IMR-90 (cell line): ENCODE results near the gene FBXL16. TPM values are rescaled to one million over a fixed set of nuclear protein-coding genes. Genes with fewer than 3 reads are reported as not detected.

Experiments
- ATAC-seq: fragments of 200-7000 bp; cut with Tn5 transposase; 2 replicates; pipeline ENCODE4 v1.9.1; 2020; ENCODE audit warnings: low read depth, mild to moderate bottlenecking, moderate library complexity
- BruUV-seq: library from RNA; stranded (reverse); fragments of 400-500 nt; replicated peaks from 2 replicates; lab custom pipeline; 2021; lab: Mats Ljungman, UMichigan
- CTCF ChIA-PET: fragments of 300-600 bp; formaldehyde crosslinking; extraction: SDS; loops from one replicate; lab custom pipeline; 2021; ENCODE audit warnings: antibody characterized with exemption; lab: Yijun Ruan, JAX
- POLR2A ChIA-PET: fragments of 300-600 bp; sonication (Branson Sonifier 250); formaldehyde crosslinking; loops from one replicate; lab custom pipeline; 2022; ENCODE audit warnings: antibody characterized with exemption; ENCODE audit not compliant: unreplicated experiment; lab: Charles Lee
- DNase-seq: peaks from one replicate; pipeline ENCODE4 v3.0.0; 2013
- H2AFZ ChIP-seq: replicated peaks from 2 replicates; pipeline ENCODE3; 2013; ENCODE audit warnings: low read length, mild to moderate bottlenecking; ENCODE audit not compliant: poor library complexity
- H2AK5ac ChIP-seq: 2 replicates; pipeline ENCODE4 v1.6.1; 2013; ENCODE audit warnings: low read depth, low read length, inconsistent platforms
- H2AK9ac ChIP-seq: replicated peaks from 2 replicates; pipeline ENCODE3; 2013; ENCODE audit warnings: mild to moderate bottlenecking, low read depth, low read length, moderate library complexity; ENCODE audit not compliant: poor library complexity
- H2BK120ac ChIP-seq: 2 replicates; pipeline ENCODE4 v1.6.1; 2013; ENCODE audit warnings: low read depth, low read length, inconsistent platforms
- H2BK15ac ChIP-seq: 3 replicates; pipeline ENCODE4 v1.6.1; 2013; ENCODE audit warnings: low read depth, low read length, inconsistent platforms
- H2BK20ac ChIP-seq: 2 replicates; pipeline ENCODE4 v1.6.1; 2013; ENCODE audit warnings: low read depth, mild to moderate bottlenecking, inconsistent platforms, low read length, moderate library complexity
- H2BK5ac ChIP-seq: 2 replicates; pipeline ENCODE4 v1.6.1; 2013; ENCODE audit warnings: mild to moderate bottlenecking, low read depth, low read length, inconsistent platforms; ENCODE audit not compliant: poor library complexity, severe bottlenecking
- H3K14ac ChIP-seq: replicated peaks from 2 replicates; pipeline ENCODE4 v1.6.1; 2013; ENCODE audit warnings: low read depth, low read length, inconsistent platforms
- H3K18ac ChIP-seq: 2 replicates; pipeline ENCODE4 v1.6.1; 2013; ENCODE audit warnings: low read depth, low read length, control low read depth
- H3K23ac ChIP-seq: 2 replicates; pipeline ENCODE4 v1.6.1; 2013; ENCODE audit warnings: low read depth, low read length, inconsistent platforms
- H3K27ac ChIP-seq: 2 replicates; pipeline ENCODE4 v1.5.1; 2013; ENCODE audit warnings: mild to moderate bottlenecking, control low read depth, low read length; ENCODE audit not compliant: insufficient read depth
- H3K27me3 ChIP-seq: 2 replicates; pipeline ENCODE4 v1.6.1; 2013; ENCODE audit warnings: low read length; ENCODE audit not compliant: control insufficient read depth, insufficient read depth
- H3K36me3 ChIP-seq: 2 replicates; pipeline ENCODE4 v1.6.1; 2013; ENCODE audit warnings: low read length, mixed read lengths; ENCODE audit not compliant: control insufficient read depth, insufficient read depth
- H3K4ac ChIP-seq: 2 replicates; pipeline ENCODE4 v1.6.1; 2013; ENCODE audit warnings: low read depth, low read length, inconsistent platforms
- H3K4me1 ChIP-seq: 2 replicates; pipeline ENCODE4 v1.6.1; 2013; ENCODE audit warnings: low read length, mixed read lengths; ENCODE audit not compliant: control insufficient read depth, insufficient read depth
- H3K4me2 ChIP-seq: 2 replicates; pipeline ENCODE4 v1.6.1; 2013; ENCODE audit warnings: low read depth, mild to moderate bottlenecking, control low read depth, low read length, moderate library complexity
- H3K4me3 ChIP-seq: 2 replicates; pipeline ENCODE4 v1.5.1; 2013; ENCODE audit warnings: low read depth, mild to moderate bottlenecking, control low read depth, low read length, moderate library complexity; ENCODE audit not compliant: insufficient read depth
- H3K56ac ChIP-seq: 2 replicates; pipeline ENCODE4 v1.6.1; 2013; ENCODE audit warnings: low read length, inconsistent platforms; ENCODE audit not compliant: insufficient read depth; ENCODE audit errors: extremely low read depth
- H3K79me1 ChIP-seq, 2 experiments: 2 replicates each; pipeline ENCODE4 v1.6.1; 2013; ENCODE audit warnings: low read length in 2 of 2, inconsistent platforms in 1 of 2, low read depth in 1 of 2
- H3K9ac ChIP-seq: 2 replicates; pipeline ENCODE4 v1.6.1; 2013; ENCODE audit warnings: low read depth, low read length, control low read depth
- H3K9me1 ChIP-seq: 2 replicates; pipeline ENCODE4 v1.6.1; 2013; ENCODE audit warnings: low read length, inconsistent platforms; ENCODE audit not compliant: insufficient read depth
- H3K9me3 ChIP-seq: 2 replicates; pipeline ENCODE4 v1.6.1; 2013; ENCODE audit warnings: low read length; ENCODE audit not compliant: control insufficient read depth, insufficient read depth
- H4K20me1 ChIP-seq: 2 replicates; pipeline ENCODE4 v1.6.1; 2013; ENCODE audit warnings: low read length, inconsistent platforms; ENCODE audit not compliant: insufficient read depth
- H4K5ac ChIP-seq: 2 replicates; pipeline ENCODE4 v1.6.1; 2013; ENCODE audit warnings: mild to moderate bottlenecking, low read depth, low read length, control low read depth
- H4K8ac ChIP-seq, 2 experiments: 2 replicates each; pipeline ENCODE4 v1.6.1; 2013; ENCODE audit warnings: low read depth in 2 of 2, low read length in 2 of 2, control low read depth in 1 of 2, inconsistent platforms in 1 of 2
- H4K91ac ChIP-seq: 2 replicates; pipeline ENCODE4 v1.6.1; 2013; ENCODE audit warnings: low read depth, low read length, inconsistent platforms; ENCODE audit not compliant: insufficient read depth
- CEBPB ChIP-seq: IDR thresholded peaks from 2 replicates; pipeline ENCODE4 v1.6.1; 2012; ENCODE audit warnings: low read depth, low read length, improper control_type of control experiment
- CHD1 ChIP-seq: IDR thresholded peaks from 2 replicates; pipeline ENCODE4 v1.6.1; 2012; ENCODE audit warnings: low read depth, low read length, improper control_type of control experiment
- CTCF ChIP-seq: conservative IDR thresholded peaks from 2 replicates; pipeline ENCODE4 v1.5.1; 2012; ENCODE audit warnings: mild to moderate bottlenecking, low read depth, low read length, improper control_type of control experiment
- ELK1 ChIP-seq: fragments of 150-350 bp; IDR thresholded peaks from 2 replicates; pipeline ENCODE4 v1.6.1; 2016; ENCODE audit warnings: low read depth, mild to moderate bottlenecking, low read length, moderate library complexity, borderline replicate concordance
- FOS ChIP-seq: fragments of 150-350 bp; IDR thresholded peaks from 2 replicates; pipeline ENCODE4 v1.6.1; 2016; ENCODE audit warnings: low read depth, low read length
- MAFK ChIP-seq: IDR thresholded peaks from 2 replicates; pipeline ENCODE4 v1.6.1; 2012; ENCODE audit warnings: low read depth, low read length, improper control_type of control experiment
- MXI1 ChIP-seq: IDR thresholded peaks from 2 replicates; pipeline ENCODE4 v1.6.1; 2012; ENCODE audit warnings: low read depth, mild to moderate bottlenecking, low read length, moderate library complexity, borderline replicate concordance
- NFE2L2 ChIP-seq: fragments of 150-350 bp; IDR thresholded peaks from 2 replicates; pipeline ENCODE4 v1.6.1; 2016; ENCODE audit warnings: low read depth, mild to moderate bottlenecking, low read length
- POLR2A ChIP-seq: IDR thresholded peaks from 2 replicates; pipeline ENCODE4 v1.6.1; 2012; ENCODE audit warnings: mild to moderate bottlenecking, low read depth, low read length
- RAD21 ChIP-seq: IDR thresholded peaks from 2 replicates; pipeline ENCODE4 v1.6.1; 2012; ENCODE audit warnings: low read length, improper control_type of control experiment
- RCOR1 ChIP-seq: IDR thresholded peaks from 2 replicates; pipeline ENCODE4 v1.6.1; 2012; ENCODE audit warnings: mild to moderate bottlenecking, low read length, improper control_type of control experiment; ENCODE audit not compliant: insufficient replicate concordance
- RFX5 ChIP-seq: IDR thresholded peaks from 2 replicates; pipeline ENCODE4 v1.8.0; 2012; ENCODE audit warnings: low read depth, mild to moderate bottlenecking, low read length, moderate library complexity
- SMC3 ChIP-seq: fragments of 150-350 bp; IDR thresholded peaks from 2 replicates; pipeline ENCODE4 v1.6.1; 2016; ENCODE audit warnings: low read depth, mild to moderate bottlenecking, antibody characterized with exemption, low read length, moderate library complexity
- USF2 ChIP-seq: fragments of 150-350 bp; IDR thresholded peaks from 2 replicates; pipeline ENCODE4 v1.6.1; 2017; ENCODE audit warnings: mild to moderate bottlenecking, antibody characterized with exemption, low read length, low read depth
- whole genome bisulfite sequencing, 2 experiments: methylation state at CpG; one replicate each; pipeline versions ENCODE4 v1.1.5 to v1.1.7; 2013; ENCODE audit warnings: missing lambda C conversion rate in 2 of 2; ENCODE audit not compliant: insufficient read length in 1 of 2; ENCODE audit errors: extremely low coverage in 2 of 2; 5-methylcytosine and 5-hydroxymethylcytosine counted together
- dilution Hi-C: fragments of 300-500 bp; cut with HindIII; formaldehyde crosslinking; loops from one replicate; pipeline ENCODE4 v1.14.3; 2018; ENCODE audit warnings: low sequenced_read_pairs; ENCODE audit not compliant: unreplicated experiment
- in situ Hi-C: fragments of 300-500 bp; cut with MboI; formaldehyde crosslinking; loops from 3 replicates; pipeline ENCODE4 v1.14.3; 2019; ENCODE audit warnings: low sequenced_read_pairs, inconsistent platforms, mixed read lengths
- intact Hi-C: fragments of 100-400 bp; cut with micrococcal nuclease; formaldehyde crosslinking; loops from 2 replicates; pipeline ENCODE4 v1.10.0; 2022
- polyA plus RNA-seq, 3 experiments: library from polyadenylated mRNA; depleted of rRNA; stranded (reverse); fragments of >200 nt; gene quantifications; 2 replicates each; pipeline ENCODE4 v1.2.3, GENCODE V29; 2012; ENCODE audit warnings: low replicate concordance in 1 of 3
- total RNA-seq: library from RNA; depleted of rRNA; stranded (reverse); fragments of >200 nt; gene quantifications from 2 replicates; pipeline ENCODE4 v1.2.3, GENCODE V29; 2012

FBXL16 gene
- total and polyA plus RNA-seq, 2 of the 4 experiments (the other 2 are of a cell fraction): 0.18 to 2.2 TPM

- Histone ChIP-seq H2BK15ac (no peak overlapping the region), H2AK5ac (no peak overlapping the region), H3K9me1 (no peaks in the 10 kb centered on the region), H3K4me2 (no peak overlapping the region), H2BK20ac (no peak overlapping the region), H2AFZ (no peak overlapping the region), H3K36me3 (peaks cover 4% of the 10 kb centered on the region), H3K4me3 (no peak overlapping the region), H3K9me3 (no peaks in the 10 kb centered on the region), H3K4me1 (peaks cover 5% of the 10 kb centered on the region), H3K79me1 (no peaks in the 10 kb centered on the region), H3K18ac (no peak overlapping the region), H3K9ac (no peak overlapping the region), H3K27ac (no peak overlapping the region), H2BK120ac (no peak overlapping the region), H2BK5ac (no peak overlapping the region), H4K20me1 (no peaks in the 10 kb centered on the region), H2AK9ac (no peak overlapping the region), H4K8ac (no peak overlapping the region), H3K56ac (no peak overlapping the region), H3K27me3 (no peaks in the 10 kb centered on the region), H3K4ac (no peak overlapping the region), H4K5ac (no peak overlapping the region), H3K14ac (no peak overlapping the region), H4K91ac (no peak overlapping the region), H3K23ac (no peak overlapping the region)
- no peak for DNase-seq
- ChIA-PET CTCF (no interaction called here), POLR2A (no interaction called here)
- no peak for ATAC-seq
- 96% methylated on average over 18 of the region's 19 CpGs; no CpG with 5 or more reads in 1 of the 2 experiments for WGBS, 2 experiments
- BruUV-seq: no TSS peak
- TF ChIP-seq NFE2L2 (no peak), SMC3 (no peak), ELK1 (no peak), RFX5 (no peak), RAD21 (no peak), CHD1 (no peak), CEBPB (no peak), FOS (no peak), POLR2A (no peak), CTCF (no peak), MXI1 (no peak), MAFK (no peak), RCOR1 (no peak), USF2 (no peak)
- in situ Hi-C loops: no loop called here
- intact Hi-C loops: no loop called here
- dilution Hi-C loops: no loop called here
Observed at GRCh38 chr16:662095-662494, 43.5 kb downstream of the FBXL16 start.
